ENCODE results near the gene IGLL5.

DNA sequence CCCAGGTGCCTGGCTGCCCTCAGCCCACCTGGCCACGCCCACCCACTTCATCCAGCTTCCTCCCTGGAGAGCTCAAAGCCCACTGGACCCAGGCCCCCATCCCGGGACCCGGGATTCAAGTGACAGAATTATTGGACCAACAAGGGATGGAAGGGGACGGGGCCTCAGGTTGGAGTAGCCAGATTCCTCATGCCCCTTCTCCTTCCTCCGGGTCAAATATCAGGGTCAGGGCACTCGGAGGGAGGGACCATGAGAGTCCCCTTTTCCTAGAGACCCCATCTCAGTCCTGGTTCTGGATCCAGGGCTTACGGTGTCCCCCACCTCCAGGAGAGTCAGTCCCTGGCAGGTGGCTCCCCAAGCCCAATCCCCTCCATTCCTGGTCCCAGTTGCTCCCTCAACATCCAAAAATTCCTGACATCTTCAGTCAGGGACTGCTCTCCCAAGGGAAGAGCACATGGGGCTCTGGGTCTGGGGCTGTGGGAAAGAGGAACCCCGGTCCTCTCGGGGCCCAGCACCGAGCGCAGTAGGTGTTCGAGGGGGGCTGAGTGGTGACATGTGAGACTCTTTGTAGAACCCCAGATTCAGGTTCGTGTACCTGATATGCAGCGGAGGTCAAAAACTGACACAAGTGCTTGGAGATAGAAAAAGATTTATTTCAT lies 37.7 kb downstream of the IGLL5 start:
- TF ChIP-seq LEF1 (IDR thresholded peaks at IDR 0.05; ENCODE audit: borderline replicate concordance) = no peak
- TF ChIP-seq SP1 (IDR thresholded peaks at IDR 0.05) = no peak
- TF ChIP-seq BHLHE40 (IDR thresholded peaks at IDR 0.05; ENCODE audit: borderline replicate concordance) = no peak
- no peak for TF ChIP-seq HDGF (IDR thresholded peaks at IDR 0.05; ENCODE audit: borderline replicate concordance)
- TF ChIP-seq FOXK2 (IDR thresholded peaks at IDR 0.05) = no peak
- TF ChIP-seq ELF4 (IDR thresholded peaks at IDR 0.05) = no peak
- TF ChIP-seq FOXM1 (IDR thresholded peaks at IDR 0.05; ENCODE audit: borderline replicate concordance) = no peak
- TF ChIP-seq ARNT (IDR thresholded peaks at IDR 0.05) = no peak
- TF ChIP-seq FOXA1 (IDR thresholded peaks at IDR 0.05) = no peak

Measured in HEK293T (cell line).